Measurements from ENCODE around the gene GOLGA6D. TPM values are rescaled to one million over a fixed set of nuclear protein-coding genes. Genes with fewer than 3 reads are reported as not detected.
"Not testable (repeated sequence)": the region's sequence is repeated elsewhere in the genome, so short reads cannot be mapped to it uniquely, and the experiment has no call there.

GOLGA6D gene
- total RNA-seq, 6 experiments from 2014 or later, result 0.12 to 0.49 (median 0.27) TPM; not detected in 1

- H3K27ac ChIP-seq, result no peak overlapping the region
- H3K4me1 ChIP-seq, result no peaks in the 10 kb centered on the region
- H3K4me3 ChIP-seq, result no peak overlapping the region
- no peaks in the 10 kb centered on the region for H3K27me3 ChIP-seq
- no peaks in the 10 kb centered on the region for H3K36me3 ChIP-seq
- H3K9me3 ChIP-seq, result no peaks in the 10 kb centered on the region
- DNase-seq (peak in 1 of 3 donors; percentile 28), ATAC-seq (no peak)
- TF ChIP-seq, protein P1, sequence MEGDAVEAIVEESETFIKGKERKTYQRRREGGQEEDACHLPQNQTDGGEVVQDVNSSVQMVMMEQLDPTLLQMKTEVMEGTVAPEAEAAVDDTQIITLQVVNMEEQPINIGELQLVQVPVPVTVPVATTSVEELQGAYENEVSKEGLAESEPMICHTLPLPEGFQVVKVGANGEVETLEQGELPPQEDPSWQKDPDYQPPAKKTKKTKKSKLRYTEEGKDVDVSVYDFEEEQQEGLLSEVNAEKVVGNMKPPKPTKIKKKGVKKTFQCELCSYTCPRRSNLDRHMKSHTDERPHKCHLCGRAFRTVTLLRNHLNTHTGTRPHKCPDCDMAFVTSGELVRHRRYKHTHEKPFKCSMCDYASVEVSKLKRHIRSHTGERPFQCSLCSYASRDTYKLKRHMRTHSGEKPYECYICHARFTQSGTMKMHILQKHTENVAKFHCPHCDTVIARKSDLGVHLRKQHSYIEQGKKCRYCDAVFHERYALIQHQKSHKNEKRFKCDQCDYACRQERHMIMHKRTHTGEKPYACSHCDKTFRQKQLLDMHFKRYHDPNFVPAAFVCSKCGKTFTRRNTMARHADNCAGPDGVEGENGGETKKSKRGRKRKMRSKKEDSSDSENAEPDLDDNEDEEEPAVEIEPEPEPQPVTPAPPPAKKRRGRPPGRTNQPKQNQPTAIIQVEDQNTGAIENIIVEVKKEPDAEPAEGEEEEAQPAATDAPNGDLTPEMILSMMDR (IDR thresholded peaks at IDR 0.05), result no peak
- TF ChIP-seq POLR2A (IDR thresholded peaks at IDR 0.05), result no peak
- WGBS (ENCODE audit: insufficient coverage, low coverage, low lambda C conversion rate, missing lambda C conversion rate), result 67% methylated on average over 3 of the region's 11 CpGs
- intact Hi-C loops (cut with DNase I), result no loop called here
Measured at GRCh38 chr15:75235760-75236729, 46.6 kb upstream of the GOLGA6D start.

- Histone ChIP-seq H3K4me1 (no peaks in the 10 kb centered on the region), H3K4me3 (no peak overlapping the region), H3K27me3 (no peaks in the 10 kb centered on the region), H3K9me3 (no peaks in the 10 kb centered on the region), H3K27ac (no peak overlapping the region), H3K36me3 (no peaks in the 10 kb centered on the region)
- intact Hi-C loops (cut with DNase I), result no loop called here
- DNase-seq (peak in 1 of 3 donors; percentile 35), ATAC-seq (no peak)
- no CpG with 5 or more reads among the region's 11 CpGs for WGBS (ENCODE audit: insufficient coverage, low coverage, low lambda C conversion rate, missing lambda C conversion rate)
- no peak for TF ChIP-seq POLR2A (IDR thresholded peaks at IDR 0.05)
- TF ChIP-seq, protein P1 (IDR thresholded peaks at IDR 0.05), result no peak
Measured at GRCh38 chr15:75237316-75237982, 45.2 kb upstream of the GOLGA6D start.

DNA sequence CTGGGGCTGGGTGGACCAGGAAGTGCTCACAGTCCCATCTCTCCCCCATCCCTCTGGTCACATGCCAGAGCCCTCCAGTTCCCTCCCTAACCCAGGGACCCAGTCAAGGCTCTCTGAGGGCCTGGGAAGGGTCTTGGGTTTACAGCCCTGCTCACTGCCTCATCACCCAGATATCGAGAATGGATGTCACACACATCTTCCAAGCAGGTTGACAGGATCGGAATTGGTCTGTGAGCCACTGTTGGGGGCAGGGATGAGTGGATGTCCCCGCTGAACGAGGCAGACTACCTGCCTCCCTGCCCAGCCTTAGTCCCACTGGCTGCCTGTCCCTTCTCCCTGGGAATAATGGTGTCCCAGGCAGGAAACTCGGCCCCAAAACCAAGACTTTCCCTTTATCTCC lies 44.5 kb upstream of the GOLGA6D start:
- intact Hi-C loops (cut with DNase I), result no loop called here
- WGBS (ENCODE audit: insufficient coverage, low coverage, low lambda C conversion rate, missing lambda C conversion rate), result 76% methylated on average over 3 of the region's 5 CpGs
- no peaks in the 10 kb centered on the region for H3K27me3 ChIP-seq
- TF ChIP-seq, protein P1 (IDR thresholded peaks at IDR 0.05), result no peak
- TF ChIP-seq POLR2A (IDR thresholded peaks at IDR 0.05), result no peak
- ATAC-seq (no peak), DNase-seq (no peak)
- H3K36me3 ChIP-seq, result no peaks in the 10 kb centered on the region
- H3K4me3 ChIP-seq, result no peak overlapping the region
- H3K4me1 ChIP-seq, result no peaks in the 10 kb centered on the region
- no peak overlapping the region for H3K27ac ChIP-seq
- H3K9me3 ChIP-seq, result no peaks in the 10 kb centered on the region

GRCh38 chr15:75245741-75246140 lies 36.9 kb upstream of the GOLGA6D start:
- H3K27ac ChIP-seq; H3K4me1 ChIP-seq; H3K36me3 ChIP-seq; H3K9me3 ChIP-seq; ATAC-seq; H3K4me3 ChIP-seq; intact Hi-C loops (cut with DNase I); DNase-seq; H3K27me3 ChIP-seq: not testable (repeated sequence)
- WGBS (ENCODE audit: insufficient coverage, low coverage, low lambda C conversion rate, missing lambda C conversion rate), result 63% methylated on average over 1 of the region's 1 CpG

GRCh38 chr15:75248991-75249390 lies 33.6 kb upstream of the GOLGA6D start:
- H3K27me3 ChIP-seq; H3K4me1 ChIP-seq; H3K27ac ChIP-seq; H3K36me3 ChIP-seq; H3K4me3 ChIP-seq; DNase-seq; intact Hi-C loops (cut with DNase I); H3K9me3 ChIP-seq: not testable (repeated sequence)
- ATAC-seq, result peak in 1 of 4 donors; percentile 36
- WGBS (ENCODE audit: insufficient coverage, low coverage, low lambda C conversion rate, missing lambda C conversion rate), result 38% methylated on average over 6 of the region's 6 CpGs

Measured in right lobe of liver (tissue), 6 donors.